AG10803 (cell line): ENCODE data around the gene AP5Z1.

Source experiments
- DNase-seq: peaks from one replicate; pipeline ENCODE4 v3.0.0; 2010; ENCODE audit warnings: low read depth
- H3K4me3 ChIP-seq: 2 replicates; pipeline ENCODE4 v1.5.1; 2011; ENCODE audit warnings: mild to moderate bottlenecking, low read length, control low read depth
- TF ChIP-seq, protein P1 (sequence below): conservative IDR thresholded peaks from 2 replicates; pipeline ENCODE4 v1.5.1; 2011; ENCODE audit warnings: mild to moderate bottlenecking, low read length, control low read depth, inconsistent platforms

Gene AP5Z1

GRCh38 chr7:4794591-4795350, 19.3 kb downstream of the AP5Z1 start:
- no peak overlapping the region for H3K4me3 ChIP-seq
- DNase-seq, result peak; percentile 5
- TF ChIP-seq, protein P1, sequence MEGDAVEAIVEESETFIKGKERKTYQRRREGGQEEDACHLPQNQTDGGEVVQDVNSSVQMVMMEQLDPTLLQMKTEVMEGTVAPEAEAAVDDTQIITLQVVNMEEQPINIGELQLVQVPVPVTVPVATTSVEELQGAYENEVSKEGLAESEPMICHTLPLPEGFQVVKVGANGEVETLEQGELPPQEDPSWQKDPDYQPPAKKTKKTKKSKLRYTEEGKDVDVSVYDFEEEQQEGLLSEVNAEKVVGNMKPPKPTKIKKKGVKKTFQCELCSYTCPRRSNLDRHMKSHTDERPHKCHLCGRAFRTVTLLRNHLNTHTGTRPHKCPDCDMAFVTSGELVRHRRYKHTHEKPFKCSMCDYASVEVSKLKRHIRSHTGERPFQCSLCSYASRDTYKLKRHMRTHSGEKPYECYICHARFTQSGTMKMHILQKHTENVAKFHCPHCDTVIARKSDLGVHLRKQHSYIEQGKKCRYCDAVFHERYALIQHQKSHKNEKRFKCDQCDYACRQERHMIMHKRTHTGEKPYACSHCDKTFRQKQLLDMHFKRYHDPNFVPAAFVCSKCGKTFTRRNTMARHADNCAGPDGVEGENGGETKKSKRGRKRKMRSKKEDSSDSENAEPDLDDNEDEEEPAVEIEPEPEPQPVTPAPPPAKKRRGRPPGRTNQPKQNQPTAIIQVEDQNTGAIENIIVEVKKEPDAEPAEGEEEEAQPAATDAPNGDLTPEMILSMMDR, result no peak

GRCh38 chr7:4796453-4796852, 21.0 kb downstream of the AP5Z1 start:
- DNase-seq, result no peak
- H3K4me3 ChIP-seq, result no peak overlapping the region
- TF ChIP-seq, protein P1, result no peak

DNA sequence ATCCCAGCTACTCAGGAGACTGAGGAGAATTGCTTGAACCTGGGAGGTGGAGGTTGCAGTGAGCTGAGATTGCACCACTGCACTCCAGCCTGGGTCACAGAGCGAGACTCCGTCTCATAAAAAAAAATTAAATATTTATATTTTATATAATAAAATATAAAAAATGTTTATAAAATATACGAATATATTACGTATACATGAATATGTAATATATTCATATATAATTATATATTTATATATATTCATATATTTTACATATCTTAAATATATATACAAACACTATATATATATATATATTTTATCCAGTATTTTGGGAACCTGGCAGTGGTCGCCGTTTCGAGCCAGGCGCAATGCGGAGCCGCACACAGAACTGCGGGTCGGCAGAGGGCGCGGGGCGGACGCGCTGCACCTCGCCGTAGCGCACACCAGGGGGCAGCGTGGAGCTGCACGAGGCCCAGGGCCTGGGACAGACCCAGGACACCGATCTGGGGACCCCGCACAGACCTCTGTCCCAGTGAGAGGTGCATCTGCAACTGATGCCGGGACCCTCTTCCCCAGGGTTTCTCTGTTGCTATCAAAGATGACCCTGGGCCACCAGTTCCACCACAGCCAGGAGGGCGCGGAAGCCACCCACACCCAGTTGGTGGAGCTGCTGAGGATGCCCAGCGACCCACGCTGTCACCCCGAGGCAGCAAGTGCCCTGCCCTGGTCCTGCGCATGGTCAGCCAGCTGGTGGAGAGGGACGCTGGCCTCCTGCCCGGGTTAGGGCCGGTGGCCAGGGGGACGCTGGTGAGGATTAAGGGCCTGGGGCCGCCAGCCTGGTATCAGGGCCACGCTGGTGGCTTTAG, 22.7 kb downstream of the AP5Z1 start:
- TF ChIP-seq, protein P1, result peak; percentile 83
- H3K4me3 ChIP-seq, result no peak overlapping the region
- DNase-seq, result peak; percentile 15

- H3K4me3 ChIP-seq, result no peak overlapping the region
- no peak for DNase-seq
- TF ChIP-seq, protein P1, result no peak
These were observed 23.3 kb downstream of the AP5Z1 start for GRCh38 chr7:4798706-4799235.

- TF ChIP-seq, protein P1, result no peak
- DNase-seq, result peak; percentile 7
- H3K4me3 ChIP-seq, result no peak overlapping the region
These were observed 24.3 kb downstream of the AP5Z1 start for GRCh38 chr7:4799508-4800268.

- no peak overlapping the region for H3K4me3 ChIP-seq
- TF ChIP-seq, protein P1, result no peak
- no peak for DNase-seq
These were observed 25.1 kb downstream of the AP5Z1 start for GRCh38 chr7:4800487-4800886.
